ENCODE data around the gene ZNF219. TPM values are rescaled to one million over a fixed set of nuclear protein-coding genes. Genes with fewer than 3 reads are reported as not detected.

The ZNF219 gene
- total and polyA plus RNA-seq, 7 experiments from 2014 or later, result 2.3 to 22.1 (median 6.5) TPM

DNA sequence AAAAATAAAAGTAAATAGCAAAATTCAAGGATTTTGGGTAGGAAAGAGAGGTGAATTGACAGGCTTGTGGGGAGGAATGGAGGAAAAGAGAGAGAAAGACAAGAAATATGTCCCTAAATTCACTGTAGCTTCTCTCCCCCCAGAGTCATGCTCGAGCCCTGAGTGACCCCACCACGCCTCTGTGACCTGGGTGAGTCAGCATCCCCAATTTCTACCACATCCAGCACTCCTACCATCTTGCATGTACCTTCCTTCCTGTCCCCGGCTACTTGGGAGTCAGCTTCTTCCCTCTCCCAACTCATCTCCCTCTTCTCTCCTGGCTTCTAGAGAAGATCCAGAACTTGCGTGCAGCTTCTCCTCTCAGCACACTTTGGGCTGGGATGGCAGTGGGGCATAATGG lies 9.8 kb downstream of the ZNF219 start:
- peaks cover 0 to 5% (median 0%) of the 10 kb centered on the region in 11 donors for H3K9me3 Mint-ChIP-seq
- peaks cover 0 to 6% (median 0%) of the 10 kb centered on the region in 5 donors for H3K27me3 Mint-ChIP-seq
- Histone ChIP-seq H3K36me3 (ENCODE audit: control insufficient read depth in 2 of 3, insufficient read depth in 3 of 3, low read length in 3 of 3) (no peaks in the 10 kb centered on the region), H3K4me1 (ENCODE audit: control insufficient read depth in 2 of 2, insufficient read depth in 2 of 2, low read length in 2 of 2) (peaks cover 13 to 15% of the 10 kb centered on the region in 2 donors), H3K27ac (ENCODE audit: low read depth, low read length) (peak overlapping the region; percentile 80), H3K9me3 (ENCODE audit: control insufficient read depth in 2 of 3, low read length in 3 of 3) (no peaks in the 10 kb centered on the region), H3K4me3 (ENCODE audit: low read length) (no peak overlapping the region), H3K27me3 (ENCODE audit: control insufficient read depth in 2 of 2, insufficient read depth in 2 of 2, low read length in 2 of 2) (no peaks in the 10 kb centered on the region)
- peaks cover 21 to 37% (median 33%) of the 10 kb centered on the region in 7 donors for H3K4me1 Mint-ChIP-seq
- CTCF ChIA-PET, result interaction anchor here (0.8 to 11.3 kb wide), 4 partner anchors 16 to 73 kb away, joined by 5 to 132 read pairs (median 21); no protein-coding TSS in a partner anchor
- H3K4me3 Mint-ChIP-seq, result no peak overlapping the region
- no peak for ATAC-seq
- intact Hi-C loops (cut with micrococcal nuclease), result loop anchor here (5.0 to 10.0 kb wide), 2 partner anchors 406 to 1496 kb away; partner anchors contain the start of genes DAD1 (in 1 of the 2) and RNASE4 (in 1 of the 2)
- DNase-seq, result no peak
- H3K27ac Mint-ChIP-seq, result peak overlapping the region; percentile 2 to 99 (median 91)
- POLR2A ChIA-PET, result interaction anchor here (1.1 to 3.7 kb wide), 4 partner anchors 9 to 18 kb away, joined by 5 to 22 read pairs (median 10); partner anchors contain the start of genes TMEM253 and ZNF219
- peaks cover 0 to 2% (median 0%) of the 10 kb centered on the region in 5 donors for H3K36me3 Mint-ChIP-seq

DNA sequence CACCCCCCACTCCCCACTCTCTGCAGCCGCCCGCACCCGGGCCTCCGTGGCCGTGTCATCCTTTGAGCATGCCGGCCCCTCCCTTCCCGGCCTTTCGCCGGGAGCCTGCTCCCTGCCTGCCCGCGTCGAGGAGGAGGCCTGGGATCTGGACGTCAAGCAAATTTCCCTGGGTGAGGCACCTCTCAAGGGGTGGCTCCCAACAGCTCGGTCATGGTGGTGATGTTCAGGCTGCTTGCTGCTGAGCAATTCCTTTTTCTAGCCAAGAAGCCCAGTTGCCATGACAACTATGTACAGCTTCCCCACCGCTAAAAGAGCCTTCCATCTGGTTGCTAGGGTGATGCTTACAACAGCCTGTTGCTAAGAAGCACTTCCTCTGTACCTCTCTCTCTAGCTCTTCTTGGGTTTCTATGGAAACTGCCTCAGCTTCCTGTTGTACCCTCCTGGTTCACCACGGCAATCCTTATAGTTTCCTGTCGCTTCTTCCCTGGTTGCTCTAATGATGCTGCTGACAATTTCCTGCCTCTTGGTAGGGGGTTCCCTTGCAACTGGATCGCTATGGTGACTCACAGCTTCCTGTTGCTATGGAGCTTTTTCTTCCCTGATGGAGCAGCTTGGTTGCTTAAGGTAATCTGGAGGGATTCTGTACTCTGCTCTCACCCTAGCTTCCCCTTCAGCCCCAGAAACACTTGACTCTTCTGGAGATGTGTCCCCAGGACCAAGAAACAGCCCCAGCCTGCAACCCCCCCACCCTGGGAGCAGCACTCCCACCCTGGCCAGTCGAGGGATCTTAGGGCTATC lies 11.0 kb downstream of the ZNF219 start:
- Histone ChIP-seq H3K9me3 (ENCODE audit: control insufficient read depth in 2 of 3, low read length in 3 of 3) (no peaks in the 10 kb centered on the region), H3K36me3 (ENCODE audit: control insufficient read depth in 2 of 3, insufficient read depth in 3 of 3, low read length in 3 of 3) (no peaks in the 10 kb centered on the region), H3K4me3 (ENCODE audit: low read length) (no peak overlapping the region), H3K27ac (ENCODE audit: low read depth, low read length) (peak overlapping the region; percentile 80), H3K27me3 (ENCODE audit: control insufficient read depth in 2 of 2, insufficient read depth in 2 of 2, low read length in 2 of 2) (no peaks in the 10 kb centered on the region), H3K4me1 (ENCODE audit: control insufficient read depth in 2 of 2, insufficient read depth in 2 of 2, low read length in 2 of 2) (peaks cover 13 to 15% of the 10 kb centered on the region in 2 donors)
- H3K27me3 Mint-ChIP-seq, result no peaks in the 10 kb centered on the region
- H3K9me3 Mint-ChIP-seq, result peaks cover 0 to 5% (median 0%) of the 10 kb centered on the region in 11 donors
- ChIA-PET CTCF (interaction anchor here (0.6 to 11.3 kb wide), 4 partner anchors 16 to 746 kb away, joined by 3 to 132 read pairs (median 20); no protein-coding TSS in a partner anchor), POLR2A (interaction anchor here (0.6 to 3.7 kb wide), 7 partner anchors 9 to 73 kb away, joined by 3 to 22 read pairs (median 4); partner anchors contain the start of gene TMEM253)
- peaks cover 0 to 1% (median 0%) of the 10 kb centered on the region in 5 donors for H3K36me3 Mint-ChIP-seq
- DNase-seq (peak in 8 of 9 donors; percentile 36 to 98 (median 94)), ATAC-seq (peak; percentile 89)
- peaks cover 17 to 34% (median 29%) of the 10 kb centered on the region in 7 donors for H3K4me1 Mint-ChIP-seq
- intact Hi-C loops (cut with micrococcal nuclease), result loop anchor here (1.0 to 10.0 kb wide), 7 partner anchors 16 to 1497 kb away; partner anchors contain the start of genes APEX1 (in 1 of the 2), DAD1 (in 1 of the 2), NDRG2 (in 1 of the 2) and RNASE4 (in 1 of the 2)
- H3K4me3 Mint-ChIP-seq, result peak overlapping the region in 8 of 10 donors; percentile 2 to 66 (median 42)
- H3K27ac Mint-ChIP-seq, result peak overlapping the region; percentile 86 to 99 (median 93)

GRCh38 chr14:21086908-21087293 lies 11.6 kb downstream of the ZNF219 start:
- H3K27ac ChIP-seq (ENCODE audit: low read depth, low read length), result peak overlapping the region; percentile 60
- H3K9me3 ChIP-seq (ENCODE audit: control insufficient read depth in 2 of 3, low read length in 3 of 3), result no peaks in the 10 kb centered on the region
- ChIA-PET POLR2A (interaction anchor here (0.6 to 3.7 kb wide), 6 partner anchors 10 to 62 kb away, joined by 3 to 22 read pairs (median 4); partner anchors contain the start of gene TMEM253), CTCF (interaction anchor here (1.0 to 11.3 kb wide), 3 partner anchors 18 to 746 kb away, joined by 3 to 132 read pairs (median 37); no protein-coding TSS in a partner anchor)
- no peaks in the 10 kb centered on the region for H3K36me3 Mint-ChIP-seq
- DNase-seq (peak in 1 of 9 donors; percentile 14), ATAC-seq (no peak)
- H3K36me3 ChIP-seq (ENCODE audit: control insufficient read depth in 2 of 3, insufficient read depth in 3 of 3, low read length in 3 of 3), result no peaks in the 10 kb centered on the region
- peaks cover 13 to 15% of the 10 kb centered on the region in 2 donors for H3K4me1 ChIP-seq (ENCODE audit: control insufficient read depth in 2 of 2, insufficient read depth in 2 of 2, low read length in 2 of 2)
- H3K9me3 Mint-ChIP-seq, result peaks cover 0 to 5% (median 0%) of the 10 kb centered on the region in 11 donors
- no peaks in the 10 kb centered on the region for H3K27me3 Mint-ChIP-seq
- peaks cover 16 to 31% (median 28%) of the 10 kb centered on the region in 7 donors for H3K4me1 Mint-ChIP-seq
- H3K27ac Mint-ChIP-seq, result peak overlapping the region; percentile 86 to 99 (median 93)
- H3K4me3 ChIP-seq (ENCODE audit: low read length), result no peak overlapping the region
- no peaks in the 10 kb centered on the region for H3K27me3 ChIP-seq (ENCODE audit: control insufficient read depth in 2 of 2, insufficient read depth in 2 of 2, low read length in 2 of 2)
- intact Hi-C loops (cut with micrococcal nuclease), result loop anchor here (1.0 to 10.0 kb wide), 7 partner anchors 16 to 1498 kb away; partner anchors contain the start of genes APEX1 (in 1 of the 2), DAD1 (in 1 of the 2), NDRG2 (in 1 of the 2) and RNASE4 (in 1 of the 2)
- H3K4me3 Mint-ChIP-seq, result peak overlapping the region in 2 of 10 donors; percentile 5 to 54

DNA sequence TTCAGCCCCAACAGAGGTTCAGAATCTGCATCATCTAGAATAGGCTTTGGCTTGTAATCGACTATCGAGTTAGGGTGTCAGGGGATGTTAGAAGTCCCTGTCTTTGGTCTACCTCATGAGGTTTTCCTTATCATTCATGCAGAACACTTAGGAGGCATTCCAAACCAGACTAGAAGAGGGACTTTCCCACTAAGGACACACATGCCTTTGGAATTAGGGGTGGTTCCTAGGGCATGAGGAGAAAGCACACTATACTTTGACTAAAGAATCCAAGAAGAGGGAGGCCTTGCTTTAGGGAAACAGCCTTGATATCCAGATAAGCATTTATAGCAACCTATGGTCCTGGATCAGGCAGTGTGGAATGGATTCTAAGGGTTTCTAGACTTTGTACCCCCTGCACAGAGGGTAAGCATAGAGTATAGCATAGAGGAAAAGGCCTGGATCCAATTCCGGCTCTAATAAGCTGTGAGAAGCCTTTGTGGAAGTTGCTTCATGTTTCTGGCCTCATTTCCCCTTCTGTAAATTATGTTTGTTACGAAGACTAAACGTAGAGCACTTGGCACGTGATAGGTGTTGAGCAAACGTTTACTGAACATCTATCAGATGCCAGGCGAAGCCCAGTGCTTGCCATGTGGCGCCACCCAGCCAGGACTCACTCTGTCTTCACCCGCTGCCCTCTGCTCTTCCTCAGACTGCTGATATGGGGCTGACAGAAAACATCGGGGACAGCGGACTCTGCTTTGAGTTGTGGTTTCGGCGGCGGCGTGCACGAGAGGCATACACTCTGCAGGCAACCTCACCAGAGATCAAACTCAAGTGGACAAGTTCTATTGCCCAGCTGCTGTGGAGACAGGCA lies 13.2 kb downstream of the ZNF219 start:
- ATAC-seq, result no peak
- H3K36me3 ChIP-seq (ENCODE audit: control insufficient read depth in 2 of 3, insufficient read depth in 3 of 3, low read length in 3 of 3), result no peaks in the 10 kb centered on the region
- H3K36me3 Mint-ChIP-seq, result no peaks in the 10 kb centered on the region
- intact Hi-C loops (cut with micrococcal nuclease), result loop anchor here (5.0 to 10.0 kb wide), 2 partner anchors 403 to 1500 kb away; partner anchors contain the start of genes DAD1 (in 1 of the 2) and RNASE4 (in 1 of the 2)
- H3K4me3 Mint-ChIP-seq, result peak overlapping the region in 1 of 10 donors; percentile 53
- no peaks in the 10 kb centered on the region for H3K9me3 ChIP-seq (ENCODE audit: control insufficient read depth in 2 of 3, low read length in 3 of 3)
- peaks cover 13 to 15% of the 10 kb centered on the region in 2 donors for H3K4me1 ChIP-seq (ENCODE audit: control insufficient read depth in 2 of 2, insufficient read depth in 2 of 2, low read length in 2 of 2)
- H3K27me3 Mint-ChIP-seq, result peaks cover 0 to 1% (median 0%) of the 10 kb centered on the region in 5 donors
- peaks cover 16 to 30% (median 27%) of the 10 kb centered on the region in 7 donors for H3K4me1 Mint-ChIP-seq
- H3K27ac ChIP-seq (ENCODE audit: low read depth, low read length), result no peak overlapping the region
- no peak for DNase-seq
- no peak overlapping the region for H3K4me3 ChIP-seq (ENCODE audit: low read length)
- H3K9me3 Mint-ChIP-seq, result peaks cover 0 to 5% (median 0%) of the 10 kb centered on the region in 11 donors
- no peaks in the 10 kb centered on the region for H3K27me3 ChIP-seq (ENCODE audit: control insufficient read depth in 2 of 2, insufficient read depth in 2 of 2, low read length in 2 of 2)
- H3K27ac Mint-ChIP-seq, result peak overlapping the region in 7 of 9 donors; percentile 30 to 99 (median 94)
- ChIA-PET CTCF (no interaction called here), POLR2A (no interaction called here)

DNA sequence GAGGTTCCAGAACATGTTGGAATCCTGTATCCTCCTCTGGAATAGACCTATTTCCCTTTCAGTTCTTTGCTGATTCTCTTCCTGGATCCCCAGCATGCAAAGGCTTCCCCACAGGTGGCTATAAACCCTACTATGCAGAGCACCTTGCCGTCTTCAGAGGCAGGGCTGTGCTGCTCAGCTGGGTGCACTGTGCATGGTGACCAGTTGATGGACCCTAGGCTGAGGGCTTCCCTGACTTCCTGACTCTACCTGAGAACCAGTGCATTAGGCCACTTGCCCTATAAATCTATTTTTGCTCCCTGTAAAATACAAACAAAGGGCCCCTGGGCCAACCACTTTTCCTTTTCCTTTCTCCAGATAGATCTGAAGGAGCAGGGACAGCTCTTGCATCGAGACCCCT lies 14.1 kb downstream of the ZNF219 start:
- Mint-ChIP-seq H3K27me3 (peaks cover 0 to 3% (median 0%) of the 10 kb centered on the region in 5 donors), H3K4me3 (no peak overlapping the region), H3K27ac (peak overlapping the region in 5 of 9 donors; percentile 0 to 71 (median 28)), H3K9me3 (peaks cover 0 to 5% (median 0%) of the 10 kb centered on the region in 11 donors), H3K36me3 (no peaks in the 10 kb centered on the region), H3K4me1 (peaks cover 16 to 30% (median 26%) of the 10 kb centered on the region in 7 donors)
- no peaks in the 10 kb centered on the region for H3K9me3 ChIP-seq (ENCODE audit: control insufficient read depth in 2 of 3, low read length in 3 of 3)
- ChIA-PET CTCF (interaction anchor here (0.9 kb wide), 1 partner anchor 70 kb away, joined by 3 read pairs; no protein-coding TSS in a partner anchor), POLR2A (interaction anchor here (1.1 kb wide), 1 partner anchor 61 kb away, joined by 3 read pairs; no protein-coding TSS in a partner anchor)
- peaks cover 13 to 15% of the 10 kb centered on the region in 2 donors for H3K4me1 ChIP-seq (ENCODE audit: control insufficient read depth in 2 of 2, insufficient read depth in 2 of 2, low read length in 2 of 2)
- H3K27me3 ChIP-seq (ENCODE audit: control insufficient read depth in 2 of 2, insufficient read depth in 2 of 2, low read length in 2 of 2), result no peaks in the 10 kb centered on the region
- H3K27ac ChIP-seq (ENCODE audit: low read depth, low read length), result no peak overlapping the region
- intact Hi-C loops (cut with micrococcal nuclease), result loop anchor here in 1 of 2 donors (10.0 kb wide), 1 partner anchor 1500 kb away; the partner anchor contains the start of gene DAD1
- no peak for ATAC-seq
- H3K36me3 ChIP-seq (ENCODE audit: control insufficient read depth in 2 of 3, insufficient read depth in 3 of 3, low read length in 3 of 3), result no peaks in the 10 kb centered on the region
- H3K4me3 ChIP-seq (ENCODE audit: low read length), result no peak overlapping the region
- no peak for DNase-seq
